Renal cortex interstitium (tissue), 11 donors: ENCODE measurements around the gene SPAG9. TPM values are rescaled to one million over a fixed set of nuclear protein-coding genes. Genes with fewer than 3 reads are reported as not detected.
"Not testable (repeated sequence)": the region's sequence is repeated elsewhere in the genome, so short reads cannot be mapped to it uniquely, and the experiment has no call there.

Source experiments
- DNase-seq, 11 donors: peaks; one replicate each; pipeline ENCODE4 v3.0.0-alpha.2; 2013; ENCODE audit warnings: low read depth in 9 of 11, low spot score in 4 of 11; ENCODE audit errors: extremely low read depth in 1 of 11
- polyA plus RNA-seq, 3 donors: library from polyadenylated mRNA; unstranded; fragments of 120-200 nt; gene quantifications; one replicate each; pipeline ENCODE4 v1.2.1, GENCODE V29; 2013; ENCODE audit not compliant: insufficient read length in 3 of 3

Gene SPAG9
- polyA plus RNA-seq, 3 donors, result 97.0 to 129 (median 103) TPM

DNA sequence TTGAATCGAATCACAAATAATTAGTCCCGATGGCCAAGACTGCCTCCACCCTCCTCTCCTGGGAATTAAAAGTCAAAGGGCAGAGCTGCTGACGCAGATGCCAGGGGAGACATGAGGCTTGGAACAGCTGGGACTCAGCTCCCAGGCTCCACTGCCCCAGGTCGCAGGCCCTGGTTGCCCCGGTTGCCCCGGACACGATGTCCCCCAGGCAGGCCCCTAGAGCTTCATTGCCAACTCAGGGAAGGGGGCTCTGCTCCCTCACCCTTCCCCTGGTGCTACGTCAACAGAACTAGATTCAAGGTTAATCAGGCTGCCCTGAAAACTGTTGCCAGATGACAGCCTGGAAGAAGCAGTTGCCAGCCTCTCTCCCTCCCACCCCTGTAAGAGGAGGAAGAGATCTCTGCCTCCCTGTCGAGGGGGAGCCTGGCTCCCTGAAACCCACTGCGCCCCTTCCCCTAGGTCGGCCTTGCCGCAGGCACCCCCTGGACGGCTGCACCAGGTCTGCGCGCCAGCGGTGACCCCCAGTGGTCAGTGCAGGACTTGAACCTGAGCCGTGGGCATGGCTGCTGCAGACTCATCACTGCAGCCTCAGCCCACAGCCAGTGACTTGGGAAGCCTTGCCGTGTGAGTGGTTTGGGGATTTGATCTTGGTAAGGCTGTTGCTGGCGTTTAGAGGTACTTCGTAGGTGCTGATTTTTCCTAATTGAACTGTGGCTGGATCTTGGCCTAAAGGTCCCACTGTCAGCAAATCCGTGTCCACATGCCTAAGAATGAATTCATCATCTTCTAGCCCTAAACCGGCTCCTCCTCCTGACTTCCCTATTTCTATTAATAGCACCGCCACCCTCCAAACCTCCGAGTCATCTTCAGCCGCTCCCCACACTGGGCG is 170.4 kb downstream of the SPAG9 start:
- peak in 1 of 11 donors; percentile 45 for DNase-seq

DNA sequence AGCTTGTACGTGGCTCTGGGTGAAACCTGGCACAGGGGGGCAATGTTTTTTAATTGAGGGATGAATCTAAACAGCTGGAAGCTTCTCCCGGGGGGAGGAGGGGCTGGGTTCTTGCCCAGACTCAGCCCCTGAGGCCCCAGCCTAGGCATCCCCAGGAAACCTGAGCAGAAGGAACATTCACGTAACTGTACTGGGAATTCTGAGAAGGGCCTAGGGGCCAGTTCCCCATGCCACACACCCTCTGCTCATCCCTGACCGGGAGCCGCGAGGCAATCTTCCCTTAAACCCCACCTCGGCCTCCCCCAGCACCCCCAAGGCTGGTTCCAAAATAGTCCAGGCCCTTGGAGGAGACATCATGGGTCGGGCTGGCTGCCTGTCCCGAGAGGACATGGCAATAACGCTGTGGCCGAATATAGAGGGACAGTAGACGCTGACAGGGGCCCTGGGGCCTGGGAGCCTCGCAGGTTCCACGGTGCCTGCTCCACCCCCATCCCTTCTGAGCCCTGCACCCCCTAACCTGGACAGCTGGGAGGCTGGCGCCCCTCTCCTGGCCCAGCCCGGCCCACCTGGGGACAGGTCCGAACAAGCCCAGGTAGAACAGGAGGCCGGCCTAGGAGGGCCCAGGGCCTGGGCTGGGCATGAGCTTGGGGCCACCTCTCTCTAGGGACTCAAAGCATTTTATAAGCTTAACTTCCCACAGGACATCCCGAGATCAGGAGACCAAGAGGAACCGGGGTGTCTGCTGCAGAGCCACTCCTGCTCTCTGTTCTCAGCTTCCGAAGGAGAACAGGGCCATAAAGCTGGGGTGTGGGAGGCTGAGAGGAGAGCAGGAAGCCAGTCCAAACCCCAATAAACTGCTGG is 171.3 kb downstream of the SPAG9 start:
- DNase-seq, result no peak

DNA sequence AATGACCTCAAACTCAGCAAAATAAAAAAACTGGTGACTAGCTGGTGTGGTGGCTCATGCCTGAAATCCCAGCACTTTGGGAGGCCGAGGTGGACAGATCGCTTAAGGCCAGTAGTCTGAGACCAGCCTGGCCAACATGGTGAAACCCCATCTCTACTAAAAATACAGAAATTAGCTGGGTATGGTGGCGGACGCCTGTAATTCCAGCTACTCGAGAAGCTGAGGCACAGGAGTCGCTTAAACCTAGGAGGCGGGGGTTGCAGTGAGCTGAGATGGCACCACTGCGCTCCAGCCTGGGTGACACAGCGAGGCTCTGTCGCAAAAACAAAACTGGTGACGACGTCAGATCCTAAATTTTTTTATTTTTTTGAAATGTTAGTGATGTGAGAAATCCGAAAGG is 172.0 kb downstream of the SPAG9 start:
- no peak for DNase-seq

DNA sequence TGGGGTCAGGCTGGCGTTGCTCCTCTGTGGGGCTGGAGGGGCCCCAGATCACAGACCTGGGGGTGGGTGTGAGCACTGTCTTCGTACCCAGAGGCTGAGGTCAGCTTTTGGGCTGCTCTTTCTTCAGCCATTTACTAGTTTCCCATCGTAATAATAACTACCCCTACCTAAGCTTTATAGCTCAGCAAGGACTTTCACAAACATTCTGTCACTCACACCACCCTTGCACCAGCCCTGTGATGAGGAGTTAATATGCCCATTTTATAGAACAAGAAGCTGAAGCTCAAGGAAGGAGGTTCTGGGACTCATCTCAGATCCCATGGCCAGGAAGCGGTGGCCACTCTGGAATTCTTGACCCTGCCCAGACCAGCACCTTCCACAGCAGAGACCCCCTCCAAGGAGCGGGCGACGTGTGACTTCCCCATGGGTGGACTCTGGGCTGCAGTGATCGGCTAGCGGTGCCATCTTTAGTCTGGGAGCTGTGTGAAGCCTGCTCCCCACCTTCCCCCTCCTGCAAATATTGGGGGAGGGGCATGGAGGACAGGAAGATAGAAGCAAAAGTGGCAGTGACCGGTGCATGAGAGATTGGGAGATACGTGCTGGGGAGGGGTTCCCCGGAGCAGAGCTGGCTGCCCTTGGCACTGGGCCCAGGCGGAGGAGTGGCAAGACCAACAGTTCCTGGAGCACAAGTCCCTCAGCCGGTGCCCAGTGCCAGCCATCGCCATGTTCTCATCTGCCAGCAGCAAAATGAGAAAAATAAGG is 172.7 kb downstream of the SPAG9 start:
- no peak for DNase-seq

DNA sequence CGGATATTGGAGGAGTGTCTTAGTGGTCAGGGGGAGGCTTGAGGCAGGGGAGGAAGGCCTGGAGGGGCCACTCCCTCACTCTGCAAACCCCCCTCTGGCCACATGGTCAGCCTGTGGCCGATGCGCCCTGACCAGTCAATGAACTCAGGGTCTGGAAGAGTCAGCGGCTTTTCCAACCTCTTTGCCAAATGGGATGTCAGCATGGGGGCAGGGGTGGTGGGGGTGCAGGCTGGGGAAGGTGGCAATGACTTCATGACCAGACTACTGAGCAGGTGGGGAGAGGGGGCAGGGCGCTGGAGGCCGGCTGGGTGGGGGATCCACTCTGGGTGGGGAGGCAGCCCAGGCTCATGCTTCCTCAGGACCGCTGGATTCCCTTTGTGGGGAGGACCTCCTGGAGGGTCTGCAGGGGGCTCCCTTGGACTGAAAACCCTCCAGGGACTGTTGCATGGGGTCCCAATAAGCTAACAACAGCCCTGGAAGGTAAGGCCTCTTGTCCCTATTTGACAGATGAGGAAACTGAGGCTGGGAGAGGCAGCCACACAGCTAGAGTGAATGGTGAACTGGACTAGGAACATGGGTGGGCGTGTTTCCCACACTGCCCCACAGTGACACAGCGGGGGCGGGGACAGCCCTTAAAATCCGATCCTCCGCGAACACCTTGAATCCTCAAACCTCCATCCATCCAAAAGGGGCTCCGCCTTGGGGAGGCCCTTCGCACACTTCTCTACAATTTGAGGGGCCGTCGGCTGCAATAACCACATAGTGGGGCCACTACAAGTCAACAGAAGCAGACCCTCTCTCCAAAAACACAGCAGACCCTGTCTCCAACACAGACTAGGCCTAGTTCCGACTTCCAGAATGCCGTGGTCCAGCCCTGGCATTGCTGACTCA is 173.5 kb downstream of the SPAG9 start:
- no peak for DNase-seq

DNA sequence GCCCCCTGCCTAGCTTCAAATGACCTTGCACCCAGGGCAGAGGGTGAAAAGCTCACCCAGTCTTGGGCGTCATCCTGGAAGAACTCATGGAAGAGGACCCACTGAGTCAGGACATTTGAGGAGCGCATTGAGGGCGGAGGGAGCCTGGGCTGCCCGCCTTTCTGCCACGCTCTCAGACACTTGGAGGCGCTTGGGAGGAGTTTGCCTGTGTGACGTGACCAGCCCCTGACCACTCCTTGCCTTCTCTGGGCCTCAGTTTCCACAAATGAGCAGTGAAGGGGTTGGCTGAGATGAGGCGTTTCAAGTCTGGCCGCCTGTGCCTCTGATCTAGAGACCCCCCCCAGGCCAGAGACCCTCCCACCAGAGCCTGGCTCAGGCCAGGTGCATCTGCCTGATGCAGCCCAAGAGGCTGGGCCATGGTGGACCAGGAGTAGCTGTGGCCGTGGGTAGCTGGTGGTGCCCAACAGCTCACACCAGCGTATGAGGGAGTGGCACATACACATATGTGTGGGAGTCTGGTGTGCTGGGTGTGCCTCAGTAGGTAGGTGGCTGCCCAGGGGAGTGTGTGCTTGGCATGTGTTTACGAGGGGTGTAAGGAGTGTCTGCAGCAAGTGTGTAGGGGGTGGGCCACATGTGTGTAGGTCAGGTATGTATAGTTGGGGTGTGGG is 174.3 kb downstream of the SPAG9 start:
- DNase-seq, result no peak

DNA sequence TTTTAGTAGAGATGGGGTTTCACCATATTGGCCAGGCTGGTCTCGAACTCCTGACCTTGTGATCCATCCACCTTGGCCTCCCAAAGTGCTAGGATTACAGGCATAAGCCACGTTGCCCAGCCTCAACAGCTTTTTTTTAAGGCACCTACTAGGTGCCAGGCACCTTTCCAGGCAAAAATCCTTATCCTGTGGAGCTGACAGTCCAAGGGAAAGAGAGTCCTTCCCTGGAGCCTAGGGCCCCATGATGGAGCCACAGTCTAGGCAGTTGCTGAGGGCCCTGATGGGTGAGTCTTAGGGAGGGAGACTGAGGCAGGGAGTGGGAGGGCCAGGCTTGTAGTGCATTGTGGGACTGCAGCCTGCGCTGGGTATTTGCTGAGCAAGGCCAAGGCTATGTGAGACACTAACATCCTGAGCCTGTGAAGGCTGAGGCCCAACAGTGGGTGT is 174.9 kb downstream of the SPAG9 start:
- no peak for DNase-seq

DNA sequence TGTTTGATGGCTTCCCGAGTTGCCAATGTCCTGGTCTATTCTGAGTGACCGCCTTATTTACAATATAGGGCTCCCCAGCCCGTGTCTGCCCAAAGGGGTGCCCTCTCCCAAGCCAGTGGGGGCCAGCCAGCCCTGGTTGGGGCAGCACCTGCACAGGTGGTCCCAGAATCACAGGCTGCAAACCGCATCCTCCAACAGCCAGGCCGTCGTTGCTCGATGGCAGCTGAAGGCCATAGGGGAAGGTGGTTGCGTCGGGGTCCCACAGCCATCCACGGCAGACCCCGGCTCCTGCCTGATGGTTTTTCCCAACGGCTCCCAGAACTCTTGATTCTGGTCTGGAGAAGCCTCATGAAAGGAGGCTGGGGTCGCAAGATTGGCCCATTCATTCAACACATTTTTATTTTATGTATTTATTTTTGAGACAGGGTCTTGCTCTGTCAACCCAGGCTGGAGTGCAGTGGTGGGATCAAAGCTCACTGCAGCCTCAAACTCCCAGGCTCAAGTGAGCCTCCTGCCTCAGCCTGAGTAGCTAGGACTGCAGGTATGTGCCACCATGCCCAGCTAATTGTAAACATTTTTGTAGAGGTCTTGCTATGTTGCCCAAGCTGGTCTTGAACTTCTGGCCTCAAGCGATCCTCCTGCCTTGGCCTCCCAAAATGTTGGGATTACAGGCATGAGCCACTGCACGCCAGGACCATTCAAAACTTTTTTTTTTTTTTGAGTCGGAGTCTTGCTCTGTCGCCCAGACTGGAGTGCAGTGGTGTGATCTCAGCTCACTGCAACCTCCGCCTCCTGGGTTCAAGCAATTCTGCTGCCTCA is 175.6 kb downstream of the SPAG9 start:
- no peak for DNase-seq

DNA sequence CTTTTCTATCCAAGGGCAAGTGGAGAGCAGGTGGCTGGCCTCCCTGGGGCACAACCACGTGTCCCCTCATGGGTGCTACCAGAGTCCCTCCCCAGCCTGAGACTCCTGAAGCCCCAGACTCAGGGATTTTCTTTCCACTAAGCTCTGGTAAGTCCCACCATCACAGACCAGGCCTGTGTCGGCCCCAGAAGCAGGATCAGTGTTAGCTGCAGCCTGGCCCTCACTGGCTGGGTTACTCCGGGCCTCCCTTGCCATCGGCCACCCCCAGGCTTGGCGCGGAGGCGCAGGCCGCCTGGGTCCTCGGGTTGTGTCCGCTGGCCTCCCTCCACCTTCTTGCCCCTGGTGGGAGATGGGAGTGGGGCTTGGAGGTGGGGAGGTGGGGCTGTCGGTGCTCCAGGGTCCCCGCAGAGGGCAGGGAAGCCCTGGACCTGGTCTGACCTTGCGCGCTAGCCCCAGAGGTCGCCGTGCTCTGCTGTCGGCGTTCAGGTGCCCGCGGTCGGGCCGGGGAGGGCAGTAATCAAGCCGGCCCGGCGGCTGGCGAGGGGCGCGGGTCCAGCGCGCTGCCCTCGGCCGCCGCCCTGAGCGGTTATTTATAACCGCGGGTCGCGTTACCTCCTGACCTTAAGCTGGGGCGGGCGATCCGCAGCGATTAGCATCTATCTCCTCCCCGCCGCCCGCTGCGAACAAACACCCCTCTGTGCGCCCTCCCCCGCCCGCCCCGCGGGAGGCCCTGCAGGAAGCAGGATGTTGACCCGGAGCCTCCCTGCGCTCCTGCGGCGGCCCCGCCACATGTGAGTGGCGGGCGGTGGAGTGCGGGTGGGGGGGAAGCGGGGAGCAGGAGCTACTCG is 176.4 kb downstream of the SPAG9 start:
- DNase-seq, result peak in 5 of 11 donors; percentile 47 to 72 (median 68)

DNA sequence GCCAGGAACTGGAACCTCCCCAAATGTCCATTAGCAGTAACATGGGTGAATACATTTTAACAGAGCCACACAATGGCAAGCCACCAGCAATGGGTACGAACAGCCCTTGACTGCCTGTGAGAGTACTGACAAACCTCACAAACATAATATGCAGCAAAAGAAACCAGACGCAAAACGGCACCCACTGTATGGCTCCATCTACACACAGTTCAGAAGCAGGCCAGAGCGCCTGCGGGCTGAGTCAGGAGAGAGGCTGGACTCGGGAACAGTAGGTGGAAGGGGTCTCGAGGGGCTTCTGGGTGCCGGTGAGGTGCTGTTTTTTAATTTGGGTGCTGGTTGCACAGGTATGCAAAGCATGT is 177.1 kb downstream of the SPAG9 start:
- DNase-seq, result no peak

DNA sequence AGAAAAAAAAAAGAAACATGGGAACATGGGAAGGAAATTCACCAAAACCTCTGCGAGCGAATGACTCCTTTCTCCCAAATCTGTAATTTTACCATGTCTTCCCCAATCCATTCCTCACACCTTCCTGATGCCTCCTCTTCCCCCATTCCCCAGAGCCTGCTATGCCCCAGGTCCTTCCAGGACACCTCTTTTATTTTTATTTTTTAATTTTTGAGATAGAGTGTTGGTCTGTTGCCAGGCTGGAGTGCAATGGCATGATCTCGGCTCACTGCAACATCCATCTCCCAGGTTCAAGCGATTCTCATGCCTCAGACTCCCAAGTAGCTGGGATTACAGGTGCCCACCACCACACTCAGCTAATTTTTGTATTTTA is 179.0 kb downstream of the SPAG9 start:
- DNase-seq, result not testable (repeated sequence)

DNA sequence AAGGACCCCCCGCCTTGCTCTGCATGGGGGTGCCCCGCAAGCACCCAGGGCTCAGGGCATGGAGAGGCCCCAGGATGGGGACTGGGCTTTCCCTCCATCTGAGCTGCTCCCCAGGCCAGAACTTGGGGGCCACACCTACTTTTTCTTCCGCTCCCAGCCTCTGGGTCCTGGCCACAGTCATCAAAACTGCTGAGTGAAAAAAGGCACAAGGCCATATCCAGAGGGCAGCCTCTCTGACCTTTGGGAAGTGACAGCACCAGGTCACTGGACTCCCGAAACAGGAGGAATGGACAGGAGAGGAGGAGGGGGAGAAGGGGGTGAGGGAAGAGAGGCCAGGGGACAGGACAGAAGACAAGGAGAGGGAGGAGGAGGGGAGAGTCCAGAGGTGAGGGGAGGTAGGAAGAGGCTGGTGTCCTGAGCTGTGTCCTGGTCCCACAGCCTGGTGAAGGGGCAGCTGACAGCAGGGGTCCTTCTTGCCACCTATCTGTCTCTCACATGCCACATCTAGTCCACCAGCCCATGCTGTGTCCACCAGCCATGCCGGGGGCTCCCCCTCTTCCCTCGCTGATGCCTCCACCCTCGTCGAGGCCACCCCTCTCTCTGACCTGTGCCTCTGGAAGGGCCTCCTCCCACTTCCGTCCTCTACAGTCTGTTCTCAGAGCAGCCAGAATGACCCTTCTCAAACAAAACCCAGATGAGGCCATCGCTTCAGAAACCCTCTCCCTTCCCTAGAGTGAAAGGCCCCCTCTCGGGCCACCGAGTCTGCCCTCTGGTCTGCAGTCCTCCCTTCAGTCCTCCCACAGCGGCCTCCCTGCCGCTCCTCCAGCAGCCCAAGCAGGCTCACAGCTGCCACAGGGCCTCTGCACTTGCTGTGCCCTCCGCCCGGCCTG is 180.6 kb downstream of the SPAG9 start:
- no peak for DNase-seq

DNA sequence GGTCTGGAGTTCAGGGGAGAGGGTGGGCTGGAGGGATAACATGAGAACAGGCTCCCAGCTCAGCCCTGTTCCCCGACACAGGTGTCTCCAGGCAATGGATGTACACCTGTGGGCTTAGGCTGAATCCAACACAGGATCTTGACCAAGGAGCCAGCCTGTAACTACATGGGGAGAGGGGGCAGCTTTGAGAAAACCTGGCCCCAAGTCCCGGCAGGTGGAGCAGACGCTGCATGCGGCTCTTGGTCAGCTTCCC is 181.2 kb downstream of the SPAG9 start:
- no peak for DNase-seq

DNA sequence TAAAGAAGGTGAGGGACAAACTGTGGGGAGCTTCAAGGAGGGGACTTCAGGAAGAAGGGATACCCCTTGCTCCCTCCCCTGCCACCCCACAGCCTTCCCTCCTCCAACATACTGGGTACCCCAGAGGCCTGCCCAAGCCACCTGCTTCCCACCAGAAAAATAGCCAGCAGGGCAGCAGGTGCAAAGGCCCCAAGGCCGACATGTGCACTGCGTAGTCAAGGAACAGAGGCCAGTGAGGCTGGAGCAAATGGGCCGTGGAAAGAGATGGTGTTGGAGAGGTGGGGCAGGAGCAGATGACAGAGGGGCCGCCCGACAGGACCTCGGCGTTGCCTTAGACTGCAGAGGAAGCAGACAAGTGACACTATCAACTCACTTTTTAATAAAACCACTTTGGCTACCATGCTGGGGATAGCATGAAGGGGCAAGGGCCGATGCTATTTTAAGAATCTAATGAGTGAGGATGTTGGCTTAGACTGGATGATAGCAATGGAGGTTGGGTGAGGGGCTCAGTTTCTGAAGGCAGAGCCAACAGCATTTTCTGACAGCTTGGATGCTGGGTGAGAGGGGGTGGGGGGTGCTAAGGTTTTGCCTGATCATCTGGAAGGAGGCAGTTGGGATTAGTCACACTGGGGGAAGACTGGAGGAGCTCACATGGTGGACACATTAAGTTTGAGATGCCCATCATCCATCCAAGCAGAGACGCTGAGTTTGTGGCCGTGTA is 181.7 kb downstream of the SPAG9 start:
- DNase-seq, result no peak

DNA sequence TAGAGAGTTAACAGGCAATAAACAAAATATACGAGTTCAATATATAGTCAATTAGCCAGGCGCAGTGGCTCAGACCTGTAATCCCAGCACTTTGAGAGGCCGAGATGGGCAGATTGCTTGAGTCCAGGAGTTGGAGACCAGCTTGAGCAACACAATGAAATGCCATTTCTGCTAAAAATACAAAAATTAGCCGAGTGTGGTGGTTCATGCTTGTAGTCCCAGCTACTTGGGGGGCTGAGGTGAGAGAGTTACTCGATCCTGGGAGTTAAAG is 184.7 kb downstream of the SPAG9 start:
- no peak for DNase-seq
